HG02678 (cell line): ENCODE data around the gene VDR.
"Not testable (repeated sequence)": the region's sequence is repeated elsewhere in the genome, so short reads cannot be mapped to it uniquely, and the experiment has no call there.

ENCODE experiments used
- ATAC-seq: cut with Tn5 transposase; IDR thresholded peaks from one replicate; pipeline ENCODE4 v1.9.1; 2021; ENCODE audit warnings: mild to moderate bottlenecking, moderate library complexity; ENCODE audit not compliant: unreplicated experiment

Gene VDR

DNA sequence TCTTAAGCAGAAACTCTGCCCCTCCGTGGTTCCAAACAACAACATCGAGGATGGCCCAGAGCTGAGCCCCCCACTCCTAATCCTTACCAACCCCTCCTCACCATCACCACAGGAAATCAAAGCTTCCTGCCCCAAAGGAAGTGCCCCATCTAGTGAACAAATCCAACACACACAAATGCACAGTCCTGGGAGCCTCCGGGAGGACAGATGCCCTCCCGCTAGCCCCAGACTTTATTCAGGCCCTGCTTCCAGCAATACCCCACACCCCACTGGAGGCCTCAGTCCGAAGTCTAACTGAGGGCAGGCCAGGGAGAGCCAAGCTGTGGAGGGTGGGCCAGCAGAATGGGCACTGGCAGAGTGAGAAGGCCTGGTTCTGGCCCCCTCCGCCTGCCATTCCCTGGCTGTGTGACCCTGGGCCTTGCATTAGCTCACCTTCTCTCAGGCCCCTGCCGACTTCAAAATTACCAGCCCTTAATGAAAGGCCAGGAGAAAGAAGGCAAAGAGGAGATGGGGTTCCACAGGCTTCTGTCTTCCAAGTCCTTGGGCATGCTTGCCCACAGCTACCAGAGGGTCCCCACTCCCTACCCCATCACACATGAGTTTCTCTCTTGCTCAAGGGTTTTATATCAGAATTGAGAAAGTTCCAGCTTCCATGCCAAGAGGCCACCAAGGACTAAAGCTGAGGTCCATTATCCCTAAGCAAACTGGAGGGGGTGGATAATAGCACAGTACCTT, 87.4 kb downstream of the VDR start:
- no peak for ATAC-seq

DNA sequence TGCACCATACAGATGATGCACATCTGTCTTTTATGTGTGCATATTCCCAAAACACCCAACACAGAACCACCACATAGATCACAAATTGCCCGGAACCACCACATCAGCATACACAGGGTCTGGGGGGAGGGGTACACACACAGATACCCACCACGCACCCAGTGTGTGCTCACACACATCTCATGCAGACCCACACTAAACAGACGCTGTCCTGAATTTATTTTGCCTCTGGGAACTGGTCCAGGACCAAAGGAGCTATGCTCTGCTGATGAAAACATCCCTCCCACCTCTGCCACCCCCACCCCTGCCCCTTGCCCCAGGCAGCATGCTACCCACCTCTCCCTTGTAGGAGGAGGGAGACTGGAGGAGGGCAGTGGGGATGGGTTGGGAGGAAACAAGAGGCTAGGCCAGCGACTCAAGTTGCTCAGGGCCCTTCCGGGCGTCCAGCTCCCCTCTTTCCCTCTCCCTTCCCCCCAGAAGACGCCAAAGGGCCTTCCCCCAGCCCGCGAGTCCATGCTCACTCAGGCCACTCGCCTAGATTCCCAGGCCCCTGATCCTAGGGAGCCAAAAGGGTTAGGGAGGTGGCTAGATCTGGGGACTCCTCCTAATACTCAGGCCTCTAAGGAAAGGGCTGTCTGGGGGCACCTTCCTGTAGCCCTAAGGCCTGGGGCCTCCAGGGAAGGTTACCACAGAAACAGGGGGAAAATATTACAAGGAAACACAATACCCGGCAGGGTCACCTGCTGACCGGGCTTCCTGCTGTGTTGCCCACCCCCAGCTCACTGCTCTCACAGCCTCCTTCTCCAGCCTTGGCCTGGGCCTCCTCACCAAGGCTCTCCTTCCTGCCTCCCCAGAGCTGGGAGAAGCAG, 88.2 kb downstream of the VDR start:
- no peak for ATAC-seq

DNA sequence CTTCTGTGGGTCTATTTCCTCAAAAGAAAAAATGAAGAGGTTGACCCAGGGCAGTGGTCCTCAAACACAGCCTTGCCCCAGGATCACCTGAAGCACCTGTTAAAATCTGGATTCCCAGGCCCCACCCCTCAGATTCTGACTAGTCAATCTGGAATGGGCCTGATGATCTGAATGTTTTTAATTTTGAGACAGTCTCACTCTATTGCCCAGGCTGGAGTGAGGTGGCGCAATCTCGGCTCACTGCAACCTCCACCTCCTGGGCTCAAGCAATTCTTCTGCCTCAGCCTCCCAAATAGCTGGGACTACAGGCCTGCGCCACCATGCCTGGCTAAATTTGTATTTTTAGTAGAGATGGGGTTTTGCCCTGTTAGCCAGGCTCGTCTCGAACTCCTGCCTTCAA, 89.3 kb downstream of the VDR start:
- not testable (repeated sequence) for ATAC-seq

- ATAC-seq: no peak
Observed at GRCh38 chr12:47814539-47815170, 90.1 kb downstream of the VDR start.

GRCh38 chr12:47813511-47814196, 91.1 kb downstream of the VDR start:
- peak; percentile 46 for ATAC-seq

DNA sequence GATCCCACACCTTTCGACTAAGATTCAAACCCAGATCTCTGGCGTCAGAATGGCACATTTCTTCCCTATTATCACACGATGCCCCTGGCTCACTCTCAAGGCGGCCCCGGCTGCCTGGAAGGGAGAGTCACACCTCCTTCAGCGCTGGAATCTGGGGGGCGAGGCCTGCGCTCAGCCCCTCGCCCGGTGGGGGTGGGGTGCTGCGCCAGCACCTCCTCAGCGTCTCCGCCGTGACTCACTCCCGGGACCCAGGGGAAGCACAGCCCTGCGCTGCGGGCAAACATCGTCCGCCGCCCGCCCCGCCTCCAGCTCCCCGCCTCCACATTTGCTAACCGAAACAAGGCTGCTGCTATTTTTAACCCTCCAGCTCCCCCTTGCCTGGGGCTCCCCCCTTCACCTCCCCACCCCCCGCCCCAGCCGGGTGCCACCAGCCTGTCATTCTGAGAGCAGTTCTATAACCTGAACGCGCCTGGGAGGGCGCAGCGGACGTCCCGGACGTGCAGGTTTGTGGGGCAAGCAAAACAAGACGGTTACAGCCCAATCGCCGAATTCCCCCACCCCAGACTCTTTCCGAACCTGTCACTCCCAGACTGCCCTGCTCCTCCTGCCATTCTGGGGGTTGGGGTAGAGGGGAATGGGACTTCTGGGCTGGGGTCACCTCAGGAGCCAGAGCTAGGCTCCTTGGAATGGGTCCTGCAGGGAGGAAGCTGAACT, 91.8 kb downstream of the VDR start:
- peak; percentile 64 for ATAC-seq

DNA sequence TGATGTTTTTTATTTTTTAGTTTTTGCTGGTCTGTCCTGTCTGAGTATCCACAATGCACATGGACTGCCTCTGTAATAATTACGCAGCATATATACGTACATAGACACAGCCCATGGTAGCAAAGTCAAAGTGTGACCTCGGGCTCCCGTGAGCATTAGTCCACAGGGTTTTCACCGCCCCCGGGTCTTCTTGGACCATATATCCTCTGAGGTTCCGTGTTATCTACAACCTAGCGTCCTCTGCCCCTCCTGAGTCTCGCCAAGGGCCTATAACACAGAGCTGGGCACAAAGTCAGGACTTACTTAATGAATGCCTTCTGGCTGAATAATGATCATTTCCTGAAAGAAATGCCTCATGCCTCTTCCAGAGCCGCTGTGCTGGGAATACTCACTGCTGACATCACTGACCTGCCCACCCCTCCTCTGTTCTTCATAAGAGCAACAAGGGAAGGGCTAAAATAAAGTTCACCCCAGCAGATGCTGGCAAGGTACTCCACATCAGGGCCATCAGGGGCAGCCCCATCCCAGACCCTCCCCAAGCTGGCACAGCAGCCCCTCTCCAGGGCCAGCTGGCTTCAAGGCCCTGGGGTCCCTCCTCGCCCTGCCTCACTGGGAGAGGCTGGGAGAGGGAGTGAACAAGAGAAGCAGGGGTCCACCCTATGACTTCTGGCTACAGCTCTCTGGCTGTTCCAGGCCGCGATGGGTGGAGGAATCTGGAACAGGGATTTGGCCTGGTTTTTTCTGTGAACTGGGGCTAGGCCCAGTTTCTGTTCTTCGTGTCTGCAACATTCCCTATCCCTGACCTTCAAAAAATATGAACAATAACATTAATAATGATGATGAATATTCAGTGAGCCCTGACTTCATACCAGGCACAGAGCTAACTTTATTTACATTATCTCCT, 93.0 kb downstream of the VDR start:
- ATAC-seq: no peak

- no peak for ATAC-seq
Observed at GRCh38 chr12:47811072-47811396, 93.8 kb downstream of the VDR start.

- ATAC-seq: not testable (repeated sequence)
Observed at GRCh38 chr12:47809518-47809917, 95.3 kb downstream of the VDR start.

- ATAC-seq: no peak
Observed at GRCh38 chr12:47808574-47809365, 96.0 kb downstream of the VDR start.

GRCh38 chr12:47808050-47808449, 96.7 kb downstream of the VDR start:
- peak; percentile 34 for ATAC-seq

DNA sequence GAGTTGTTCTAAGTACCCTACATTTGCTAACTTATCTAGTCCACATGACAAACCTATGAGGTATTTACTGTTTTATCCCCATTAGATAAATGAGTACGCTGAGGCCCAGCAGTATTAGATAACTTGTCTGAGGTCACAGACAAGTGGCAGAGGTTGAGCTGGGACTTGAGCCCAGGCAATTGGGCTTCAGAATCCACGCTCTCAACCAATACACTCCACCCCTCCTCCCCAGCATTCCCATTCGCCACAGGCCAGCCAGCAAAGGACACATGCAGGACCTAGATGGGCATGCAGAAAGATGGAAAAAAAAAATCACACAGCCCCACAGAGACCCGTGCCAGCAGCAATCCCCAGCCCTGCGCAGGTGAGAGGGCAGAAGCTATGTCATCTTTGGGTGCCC, 97.5 kb downstream of the VDR start:
- ATAC-seq: no peak

DNA sequence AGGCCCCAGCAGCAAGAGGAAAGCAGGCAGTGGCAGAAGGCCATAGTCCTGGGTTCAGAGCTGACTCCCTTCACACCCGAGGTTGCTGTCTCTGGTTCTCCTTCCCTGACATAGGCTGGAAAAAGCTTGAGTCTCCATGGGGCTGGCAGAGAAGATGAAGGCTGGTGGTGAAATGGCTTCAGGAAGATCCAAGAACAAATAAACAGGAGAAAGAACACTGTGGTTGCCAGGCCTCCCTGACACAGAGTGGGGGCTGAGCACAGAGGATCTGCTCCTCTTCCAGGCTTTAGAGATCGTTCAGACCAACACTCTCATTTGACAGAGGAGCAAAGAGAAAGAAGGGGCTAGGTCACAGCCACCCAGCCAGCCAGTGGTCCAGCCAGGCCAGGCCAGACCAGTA, 99.4 kb downstream of the VDR start:
- no peak for ATAC-seq

DNA sequence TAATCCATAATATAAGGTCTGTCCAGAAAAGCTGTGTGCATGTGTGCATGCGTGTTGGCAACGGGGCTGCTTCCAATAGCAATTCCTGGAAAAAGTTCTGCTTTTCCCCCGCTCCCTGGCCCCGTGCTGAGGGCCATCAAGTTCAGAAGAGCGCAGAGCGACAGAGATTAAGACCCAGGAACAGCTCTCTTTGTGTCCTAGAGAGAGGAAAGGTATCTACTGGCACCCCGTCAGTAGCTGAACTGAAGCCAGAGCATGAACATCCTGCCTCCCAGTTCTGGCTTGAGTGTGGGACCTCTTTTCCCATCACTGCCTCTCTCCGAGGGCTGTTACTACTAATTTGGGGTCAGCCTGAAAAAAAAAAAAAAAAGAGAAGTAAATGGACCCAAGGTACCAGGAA, 100.6 kb downstream of the VDR start:
- no peak for ATAC-seq

GRCh38 chr12:47803191-47803875, 101.5 kb downstream of the VDR start:
- ATAC-seq: no peak

DNA sequence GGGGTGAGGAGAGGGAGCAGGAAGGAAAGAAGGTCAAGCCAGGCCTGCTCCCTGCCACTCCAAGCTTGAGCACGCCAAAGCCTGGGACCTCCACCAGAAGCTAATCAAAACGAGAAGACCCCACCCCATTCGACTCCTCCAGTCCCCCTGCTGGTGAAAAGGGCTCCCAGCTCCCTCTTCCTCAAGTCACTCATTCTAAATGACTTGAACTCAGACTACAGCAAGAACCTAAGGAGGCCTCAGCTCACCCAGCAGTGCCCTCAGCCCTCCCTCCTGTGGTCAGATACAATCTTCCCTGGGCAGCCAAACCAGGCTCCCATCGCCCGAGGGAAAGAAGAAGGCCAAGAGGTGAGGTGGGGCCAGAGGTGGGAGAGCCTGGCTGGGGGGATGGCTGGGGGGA, 102.5 kb downstream of the VDR start:
- no peak for ATAC-seq

- no peak for ATAC-seq
Observed at GRCh38 chr12:47801904-47802246, 102.9 kb downstream of the VDR start.

DNA sequence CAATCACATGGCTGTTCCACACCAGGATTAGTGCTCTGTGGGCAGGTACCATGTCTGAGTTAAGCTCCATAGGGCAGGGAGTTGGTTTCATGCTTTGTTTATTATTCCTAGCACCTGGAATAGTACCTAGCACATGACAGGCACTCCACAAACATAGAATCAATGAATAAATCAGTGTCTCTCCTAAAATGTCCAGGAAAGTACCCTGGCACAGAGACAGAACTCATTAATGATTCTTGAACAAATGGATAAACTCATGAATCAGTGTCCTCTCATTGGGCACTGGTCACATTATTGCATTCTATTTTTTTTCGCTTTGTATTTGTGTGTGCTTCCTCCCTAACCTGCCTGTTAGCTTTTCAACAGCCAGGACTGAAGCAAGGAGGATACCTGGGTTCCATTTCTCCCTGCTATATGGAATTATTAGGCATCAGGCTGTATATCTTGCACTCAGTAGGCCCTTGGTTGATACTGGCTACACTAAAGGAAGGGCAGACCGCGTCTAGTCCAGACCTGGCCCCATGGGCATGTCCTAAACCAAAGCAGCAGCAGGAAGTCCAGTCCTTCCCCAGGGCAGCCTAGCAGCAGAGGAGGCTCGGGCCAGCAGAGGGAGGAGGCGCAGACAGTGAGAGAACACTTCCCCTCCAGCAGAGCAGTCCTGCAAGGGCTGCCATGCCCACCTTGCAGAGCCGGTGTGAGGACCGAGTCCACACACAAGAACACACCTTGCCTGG, 103.5 kb downstream of the VDR start:
- ATAC-seq: no peak
